ENCODE results near the gene DIPK1C. TPM values are rescaled to one million over a fixed set of nuclear protein-coding genes. Genes with fewer than 3 reads are reported as not detected.

DIPK1C gene
- total RNA-seq, 4 donors from 2014 or later: 0.13 to 0.42 TPM; not detected in 2

GRCh38 chr18:74402806-74403433 is 54.2 kb downstream of the DIPK1C start:
- Histone ChIP-seq H3K4me1 (peaks cover 0 to 3% (median 0%) of the 10 kb centered on the region in 3 donors), H3K27ac (no peak overlapping the region), H3K36me3 (no peaks in the 10 kb centered on the region), H3K9me3 (no peaks in the 10 kb centered on the region), H3K4me3 (no peak overlapping the region), H3K27me3 (peaks cover 9% of the 10 kb centered on the region)
- WGBS, 2 donors (ENCODE audit: low coverage in 1 of 2): 73 to 88% methylated on average over 6 of the region's 9 CpGs
- TF ChIP-seq POLR2A (IDR thresholded peaks at IDR 0.05) (no peak), CTCF (IDR thresholded peaks at IDR 0.05) (no peak), POLR2AphosphoS5 (IDR thresholded peaks at IDR 0.05) (no peak), EP300 (IDR thresholded peaks at IDR 0.05) (no peak)
- ATAC-seq: no peak

- no peaks in the 10 kb centered on the region for H3K36me3 ChIP-seq
- H3K4me3 ChIP-seq: no peak overlapping the region
- H3K27me3 ChIP-seq: peaks cover 10% of the 10 kb centered on the region
- no peak for ATAC-seq
- H3K9me3 ChIP-seq: no peaks in the 10 kb centered on the region
- H3K27ac ChIP-seq: no peak overlapping the region
- peaks cover 0 to 16% (median 3%) of the 10 kb centered on the region in 3 donors for H3K4me1 ChIP-seq
- 68 to 71% methylated on average over 3 to 4 of the region's 4 CpGs for WGBS, 2 donors (ENCODE audit: low coverage in 1 of 2)
- TF ChIP-seq EP300 (IDR thresholded peaks at IDR 0.05) (no peak), CTCF (IDR thresholded peaks at IDR 0.05) (no peak), POLR2A (IDR thresholded peaks at IDR 0.05) (no peak), POLR2AphosphoS5 (IDR thresholded peaks at IDR 0.05) (no peak)
Measured at GRCh38 chr18:74400813-74401212, 56.3 kb downstream of the DIPK1C start.

- peak overlapping the region in 1 of 4 donors; percentile 23 for H3K27ac ChIP-seq
- TF ChIP-seq POLR2AphosphoS5 (IDR thresholded peaks at IDR 0.05) (no peak), POLR2A (IDR thresholded peaks at IDR 0.05) (no peak), EP300 (IDR thresholded peaks at IDR 0.05) (no peak)
- H3K27me3 ChIP-seq: peaks cover 10% of the 10 kb centered on the region
- no peaks in the 10 kb centered on the region for H3K36me3 ChIP-seq
- 25 to 43% methylated on average over 7 to 12 of the region's 14 CpGs for WGBS, 2 donors (ENCODE audit: low coverage in 1 of 2)
- no peaks in the 10 kb centered on the region for H3K9me3 ChIP-seq
- peak; percentile 49 for ATAC-seq
- no peak overlapping the region for H3K4me3 ChIP-seq
- H3K4me1 ChIP-seq: peaks cover 0 to 16% (median 3%) of the 10 kb centered on the region in 3 donors
Measured at GRCh38 chr18:74399091-74399887, 57.8 kb downstream of the DIPK1C start.

GRCh38 chr18:74397572-74397971 is 59.5 kb downstream of the DIPK1C start:
- Histone ChIP-seq H3K36me3 (no peaks in the 10 kb centered on the region), H3K4me3 (no peak overlapping the region), H3K4me1 (peaks cover 0 to 16% (median 3%) of the 10 kb centered on the region in 3 donors), H3K27me3 (peaks cover 10% of the 10 kb centered on the region), H3K9me3 (no peaks in the 10 kb centered on the region), H3K27ac (no peak overlapping the region)
- ATAC-seq: no peak
- TF ChIP-seq EP300 (IDR thresholded peaks at IDR 0.05) (no peak), CTCF (IDR thresholded peaks at IDR 0.05) (no peak), POLR2A (IDR thresholded peaks at IDR 0.05) (no peak), POLR2AphosphoS5 (IDR thresholded peaks at IDR 0.05) (no peak)
- WGBS, 2 donors (ENCODE audit: low coverage in 1 of 2): 38 to 80% methylated on average over 1 of the region's 7 CpGs

GRCh38 chr18:74396171-74397169 is 60.6 kb downstream of the DIPK1C start:
- peaks cover 0 to 16% (median 3%) of the 10 kb centered on the region in 3 donors for H3K4me1 ChIP-seq
- H3K27ac ChIP-seq: peak overlapping the region in 2 of 4 donors; percentile 20 to 24
- H3K9me3 ChIP-seq: no peaks in the 10 kb centered on the region
- TF ChIP-seq CTCF (IDR thresholded peaks at IDR 0.05): no peak
- no peak for TF ChIP-seq EP300 (IDR thresholded peaks at IDR 0.05)
- ATAC-seq: peak; percentile 32
- no peak overlapping the region for H3K4me3 ChIP-seq
- WGBS, 2 donors (ENCODE audit: low coverage in 1 of 2): 46 to 48% methylated on average over 13 to 16 of the region's 16 CpGs
- no peaks in the 10 kb centered on the region for H3K36me3 ChIP-seq
- H3K27me3 ChIP-seq: peaks cover 10% of the 10 kb centered on the region

All from gastroesophageal sphincter (tissue), 4 donors.